Suprapubic skin (tissue), 4 donors: Measurements from ENCODE around the gene MPZL2. TPM values are rescaled to one million over a fixed set of nuclear protein-coding genes. Genes with fewer than 3 reads are reported as not detected.

Experiments
- DNase-seq, 2 donors: peaks; one replicate each; pipeline ENCODE4 v3.0.0-alpha.2; 2019; ENCODE audit warnings: low spot score in 2 of 2
- H3K27ac ChIP-seq: fragments of 200-600 bp; sonication (generic); one replicate; pipeline ENCODE4 v1.5.1; 2019
- H3K27me3 ChIP-seq: fragments of 200-600 bp; sonication (generic); one replicate; pipeline ENCODE4 v1.5.1; 2019
- H3K36me3 ChIP-seq: fragments of 200-600 bp; sonication (generic); one replicate; pipeline ENCODE4 v1.5.1; 2019
- H3K4me1 ChIP-seq: fragments of 200-600 bp; sonication (generic); one replicate; pipeline ENCODE4 v1.5.1; 2019
- H3K4me3 ChIP-seq: fragments of 200-600 bp; sonication (generic); one replicate; pipeline ENCODE4 v1.5.1; 2019; ENCODE audit warnings: mild to moderate bottlenecking
- H3K9me3 ChIP-seq: fragments of 200-600 bp; sonication (generic); one replicate; pipeline ENCODE4 v1.5.1; 2019
- CTCF ChIP-seq, 2 donors: fragments of 200-600 bp in 1 of 2; fragments of 450-650 bp in 1 of 2; sonication (generic) in 1 of 2; IDR thresholded peaks; one replicate each; pipeline ENCODE4 v1.5.1; 2016 to 2019; ENCODE audit warnings: antibody characterized with exemption in 2 of 2, mild to moderate bottlenecking in 1 of 2, moderate library complexity in 1 of 2
- EP300 ChIP-seq: sonication (generic); formaldehyde crosslinking; IDR thresholded peaks from one replicate; pipeline ENCODE4 v1.6.1; 2017; ENCODE audit warnings: antibody characterized with exemption
- POLR2A ChIP-seq, 2 donors: fragments of 450-650 bp; IDR thresholded peaks; one replicate each; pipeline ENCODE4 v1.6.1; 2017; ENCODE audit warnings: antibody characterized with exemption in 2 of 2, mild to moderate bottlenecking in 2 of 2, moderate library complexity in 2 of 2
- POLR2AphosphoS5 ChIP-seq, 3 donors: sonication (generic); formaldehyde crosslinking; IDR thresholded peaks; one replicate each; pipeline ENCODE4 v1.6.1; 2017; ENCODE audit warnings: antibody characterized with exemption in 3 of 3
- WGBS: methylation state at CpG from one replicate; pipeline ENCODE4 v1.1.5; 2018; 5-methylcytosine and 5-hydroxymethylcytosine counted together
- total RNA-seq, 4 donors: library from RNA; depleted of rRNA; stranded (reverse); fragments of >200 nt; gene quantifications; one replicate each; pipeline ENCODE4 v1.1.0, GENCODE V29; 2016

MPZL2 gene
- total RNA-seq, 4 donors from 2014 or later: 54.5 to 111 (median 56.7) TPM

DNA sequence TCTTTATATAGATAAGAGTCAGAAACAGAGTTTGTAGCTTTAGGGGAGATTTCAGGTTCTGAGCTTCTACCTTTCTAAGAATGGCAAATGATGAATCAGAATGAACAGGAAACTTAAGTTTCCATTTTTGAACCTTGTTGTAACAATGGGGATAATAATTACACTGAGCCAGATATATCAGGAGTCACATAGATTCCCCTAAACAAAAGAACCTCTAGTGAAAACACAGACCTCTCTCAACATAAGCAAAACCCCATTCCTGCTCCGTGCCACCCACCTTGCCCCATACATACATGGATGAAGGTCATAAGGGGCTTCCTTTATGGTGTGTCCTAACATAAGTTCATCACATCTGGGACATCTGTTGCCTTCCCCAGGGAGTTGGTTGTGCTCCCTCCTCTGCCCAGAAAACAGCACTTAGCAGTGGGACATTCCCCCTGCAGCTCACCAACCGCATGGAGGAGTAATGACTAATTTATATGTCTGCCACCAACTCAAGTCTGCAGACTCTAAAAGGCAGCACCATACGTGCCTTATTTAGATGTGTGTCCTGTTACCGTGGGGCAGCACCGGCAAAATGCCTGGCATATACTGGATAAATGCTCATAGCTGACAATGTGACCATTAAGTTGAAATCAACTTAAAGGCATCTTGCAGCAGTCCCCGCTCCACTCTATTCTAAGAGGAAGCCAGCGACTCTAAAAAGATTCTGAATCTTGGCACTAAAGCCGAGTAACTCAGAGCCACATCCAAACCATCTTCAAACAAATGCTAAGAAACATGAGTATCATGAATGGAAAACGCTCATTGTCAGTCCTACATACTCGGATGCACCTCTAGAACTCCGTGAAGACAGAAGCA, 47.2 kb downstream of the MPZL2 start:
- Histone ChIP-seq H3K9me3 (no peaks in the 10 kb centered on the region), H3K27me3 (peaks cover 14% of the 10 kb centered on the region), H3K27ac (no peak overlapping the region), H3K4me1 (no peaks in the 10 kb centered on the region), H3K36me3 (no peaks in the 10 kb centered on the region), H3K4me3 (no peak overlapping the region)
- DNase-seq: no peak
- 74% methylated on average over 11 of the region's 11 CpGs for WGBS
- TF ChIP-seq POLR2A (IDR thresholded peaks at IDR 0.05) (no peak), POLR2AphosphoS5 (IDR thresholded peaks at IDR 0.05) (no peak), CTCF (IDR thresholded peaks at IDR 0.05) (no peak)

DNA sequence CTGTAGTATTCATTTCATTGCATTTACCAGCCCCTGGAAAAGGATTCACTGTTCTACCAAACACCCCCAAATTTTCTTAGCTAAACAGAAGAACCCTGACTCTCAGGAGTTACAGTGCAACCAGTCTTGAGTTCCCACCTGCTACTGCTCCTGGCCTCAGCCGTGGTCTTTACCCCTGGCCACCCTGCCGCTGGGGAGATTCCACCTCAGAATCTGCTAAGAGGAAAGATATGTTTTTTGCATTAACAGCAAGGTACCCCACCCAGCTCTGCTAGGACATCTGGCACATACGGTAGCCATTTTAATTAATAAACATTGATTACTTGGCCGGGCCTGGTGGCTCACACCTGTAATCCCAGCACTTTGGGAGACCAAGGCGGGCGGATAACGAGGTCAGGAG, 48.3 kb downstream of the MPZL2 start:
- Histone ChIP-seq H3K4me3 (no peak overlapping the region), H3K9me3 (no peaks in the 10 kb centered on the region), H3K36me3 (no peaks in the 10 kb centered on the region), H3K27me3 (peaks cover 7% of the 10 kb centered on the region), H3K27ac (no peak overlapping the region), H3K4me1 (peaks cover 5% of the 10 kb centered on the region)
- TF ChIP-seq EP300 (no peak), CTCF (IDR thresholded peaks at IDR 0.05) (no peak), POLR2AphosphoS5 (IDR thresholded peaks at IDR 0.05) (no peak), POLR2A (IDR thresholded peaks at IDR 0.05) (no peak)
- WGBS: 89% methylated on average over 7 of the region's 7 CpGs
- no peak for DNase-seq

- Histone ChIP-seq H3K27me3 (peaks cover 7% of the 10 kb centered on the region), H3K27ac (no peak overlapping the region), H3K4me3 (no peak overlapping the region), H3K36me3 (no peaks in the 10 kb centered on the region), H3K9me3 (no peaks in the 10 kb centered on the region), H3K4me1 (peaks cover 7% of the 10 kb centered on the region)
- WGBS: 86% methylated on average over 3 of the region's 3 CpGs
- TF ChIP-seq POLR2A (IDR thresholded peaks at IDR 0.05) (no peak), POLR2AphosphoS5 (IDR thresholded peaks at IDR 0.05) (no peak), CTCF (IDR thresholded peaks at IDR 0.05) (no peak), EP300 (no peak)
- DNase-seq: no peak
These were observed 48.8 kb downstream of the MPZL2 start for GRCh38 chr11:118215262-118215661.

DNA sequence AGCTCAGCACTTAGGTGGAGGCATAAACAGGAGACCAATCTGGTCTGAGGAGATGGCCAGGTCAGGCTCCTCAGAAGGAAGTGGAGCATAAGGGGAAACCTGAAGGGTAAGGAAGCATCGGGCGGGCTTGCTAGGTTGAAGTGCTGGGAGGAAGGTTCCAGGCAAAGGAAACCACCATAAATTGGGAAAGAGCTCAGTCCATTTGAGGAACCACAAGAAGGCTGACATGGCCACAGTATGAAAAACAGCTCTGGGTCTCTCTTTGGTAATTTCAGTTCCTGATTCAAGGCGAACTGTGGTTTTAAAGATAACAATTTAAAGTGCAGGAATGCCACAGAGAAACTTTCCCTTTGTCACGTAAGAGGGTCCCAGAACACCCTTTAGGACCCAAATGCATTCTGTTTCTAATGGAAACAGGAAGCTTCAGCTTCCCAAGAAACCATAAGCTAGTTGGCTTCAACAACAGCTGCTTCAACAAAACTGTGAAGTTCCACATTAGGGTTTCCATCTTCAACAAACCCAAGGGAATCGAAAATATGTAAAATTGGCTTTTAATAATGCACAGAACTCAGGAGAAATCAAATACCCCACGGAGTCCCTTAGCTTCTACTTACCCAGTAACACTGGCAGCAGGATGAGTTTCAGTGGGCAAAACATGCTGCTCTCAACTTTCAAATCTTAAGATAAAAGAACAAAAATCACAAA, 49.7 kb downstream of the MPZL2 start:
- H3K4me1 ChIP-seq: peaks cover 7% of the 10 kb centered on the region
- H3K27me3 ChIP-seq: peaks cover 7% of the 10 kb centered on the region
- H3K9me3 ChIP-seq: no peaks in the 10 kb centered on the region
- H3K27ac ChIP-seq: no peak overlapping the region
- H3K36me3 ChIP-seq: no peaks in the 10 kb centered on the region
- H3K4me3 ChIP-seq: no peak overlapping the region
- 76% methylated on average over 6 of the region's 6 CpGs for WGBS
- TF ChIP-seq POLR2AphosphoS5 (IDR thresholded peaks at IDR 0.05) (no peak), CTCF (IDR thresholded peaks at IDR 0.05) (no peak), EP300 (no peak), POLR2A (IDR thresholded peaks at IDR 0.05) (no peak)
- no peak for DNase-seq

- WGBS: 93% methylated on average over 2 of the region's 2 CpGs
- H3K27ac ChIP-seq: no peak overlapping the region
- H3K9me3 ChIP-seq: no peaks in the 10 kb centered on the region
- peaks cover 7% of the 10 kb centered on the region for H3K27me3 ChIP-seq
- H3K4me1 ChIP-seq: peaks cover 7% of the 10 kb centered on the region
- TF ChIP-seq POLR2A (IDR thresholded peaks at IDR 0.05) (no peak), EP300 (no peak), CTCF (IDR thresholded peaks at IDR 0.05) (no peak), POLR2AphosphoS5 (IDR thresholded peaks at IDR 0.05) (no peak)
- no peaks in the 10 kb centered on the region for H3K36me3 ChIP-seq
- no peak for DNase-seq
- no peak overlapping the region for H3K4me3 ChIP-seq
These were observed 50.3 kb downstream of the MPZL2 start for GRCh38 chr11:118213781-118214180.
